CD4-positive, alpha-beta memory T cell (primary cell): ENCODE measurements around the gene CCR9. TPM values are rescaled to one million over a fixed set of nuclear protein-coding genes. Genes with fewer than 3 reads are reported as not detected.
"Not testable (repeated sequence)": the region's sequence is repeated elsewhere in the genome, so short reads cannot be mapped to it uniquely, and the experiment has no call there.

ENCODE experiments used
- CTCF ChIA-PET: fragments of 350-600 bp; sonication (Branson Sonifier 250); formaldehyde crosslinking; loops from one replicate; lab custom pipeline; 2021; ENCODE audit warnings: inconsistent platforms; ENCODE audit not compliant: partially characterized antibody; lab: Charles Lee
- POLR2A ChIA-PET: fragments of 350-600 bp; sonication (Branson Sonifier 250); formaldehyde crosslinking; loops from one replicate; lab custom pipeline; 2021; ENCODE audit not compliant: partially characterized antibody; lab: Charles Lee
- DNase-seq, 5 donors: peaks; one replicate each; pipeline versions ENCODE4 v3.0.0 to v3.0.0-alpha.2; 2020 to 2022; ENCODE audit warnings: mixed read lengths in 1 of 5
- H3K27ac ChIP-seq: one replicate; pipeline ENCODE4 v1.7.0; 2013; ENCODE audit warnings: low read depth, low read length
- H3K27me3 ChIP-seq: 2 replicates; pipeline ENCODE4 v1.7.0; 2013; ENCODE audit warnings: mild to moderate bottlenecking, low read length, moderate library complexity; ENCODE audit not compliant: insufficient read depth
- H3K36me3 ChIP-seq: 2 replicates; pipeline ENCODE4 v1.7.0; 2013; ENCODE audit warnings: mild to moderate bottlenecking, low read length, moderate library complexity; ENCODE audit not compliant: insufficient read depth
- H3K4me1 ChIP-seq: 2 replicates; pipeline ENCODE4 v1.7.0; 2013; ENCODE audit warnings: mild to moderate bottlenecking, low read length, moderate library complexity; ENCODE audit not compliant: insufficient read depth
- H3K4me3 ChIP-seq, 2 donors: one replicate each; pipeline ENCODE4 v1.7.0; 2013; ENCODE audit warnings: low read length in 2 of 2, mild to moderate bottlenecking in 1 of 2
- H3K9me3 ChIP-seq, 2 donors: one replicate each; pipeline ENCODE4 v1.7.0; 2013; ENCODE audit warnings: low read length in 2 of 2, control low read depth in 1 of 2; ENCODE audit not compliant: control insufficient read depth in 1 of 2
- H3K27ac Mint-ChIP-seq, 7 donors: one replicate each; pipeline ENCODE4 v1.8.0; 2020 to 2021; ENCODE audit warnings: mixed read lengths in 7 of 7, mild to moderate bottlenecking in 6 of 7, inconsistent platforms in 3 of 7, moderate library complexity in 3 of 7
- H3K27me3 Mint-ChIP-seq, 2 donors: one replicate each; pipeline ENCODE4 v1.8.0; 2020 to 2021; ENCODE audit warnings: mixed read lengths in 2 of 2
- H3K36me3 Mint-ChIP-seq, 2 donors: one replicate each; pipeline ENCODE4 v1.8.0; 2020 to 2021; ENCODE audit warnings: mixed read lengths in 2 of 2, inconsistent platforms in 1 of 2, mild to moderate bottlenecking in 1 of 2
- H3K4me1 Mint-ChIP-seq, 4 donors: one replicate each; pipeline ENCODE4 v1.8.0; 2020 to 2021; ENCODE audit warnings: mixed read lengths in 4 of 4, mild to moderate bottlenecking in 1 of 4
- H3K4me3 Mint-ChIP-seq, 8 donors: one replicate each; pipeline ENCODE4 v1.8.0; 2020 to 2021; ENCODE audit warnings: mixed read lengths in 8 of 8, mild to moderate bottlenecking in 7 of 8, moderate library complexity in 6 of 8, inconsistent platforms in 3 of 8
- H3K9me3 Mint-ChIP-seq, 8 donors: one replicate each; pipeline ENCODE4 v1.8.0; 2020 to 2021; ENCODE audit warnings: mixed read lengths in 8 of 8, mild to moderate bottlenecking in 5 of 8, inconsistent platforms in 3 of 8, moderate library complexity in 1 of 8
- intact Hi-C: fragments of 100-400 bp; cut with micrococcal nuclease; formaldehyde crosslinking; loops from one replicate; pipeline ENCODE4 v1.15.1; 2023
- polyA plus RNA-seq, 2 donors: library from polyadenylated mRNA; unstranded; fragments of 300-500 nt; fragmentation: Illumina TruSeq; gene quantifications; one replicate each; pipeline ENCODE4 v1.2.3, GENCODE V29; 2021
- total RNA-seq, 2 experiments: library from RNA; stranded (reverse); gene quantifications; one replicate each; pipeline ENCODE4 v1.2.3, GENCODE V29; 2021

Gene CCR9
- total and polyA plus RNA-seq, 4 experiments from 2014 or later = 3.9 to 4.5 (median 4.2) TPM

GRCh38 chr3:45848392-45848791 is 38.0 kb upstream of the CCR9 start:
- Histone ChIP-seq H3K4me3 (no peak overlapping the region), H3K27me3 (no peaks in the 10 kb centered on the region), H3K27ac (no peak overlapping the region), H3K36me3 (no peaks in the 10 kb centered on the region), H3K9me3 (no peaks in the 10 kb centered on the region), H3K4me1 (no peaks in the 10 kb centered on the region)
- Mint-ChIP-seq H3K4me1 (peaks cover 0 to 8% (median 2%) of the 10 kb centered on the region in 4 donors), H3K4me3 (no peak overlapping the region), H3K27me3 (peaks cover 12 to 13% of the 10 kb centered on the region in 2 donors), H3K36me3 (no peaks in the 10 kb centered on the region), H3K27ac (no peak overlapping the region), H3K9me3 (peaks cover 0 to 1% (median 0%) of the 10 kb centered on the region in 8 donors)
- intact Hi-C loops = no loop called here
- no peak for DNase-seq
- ChIA-PET POLR2A (interaction anchor here (0.7 kb wide), 1 partner anchor 10 kb away, joined by 3 read pairs; no protein-coding TSS in a partner anchor), CTCF (no interaction called here)

GRCh38 chr3:45852828-45853227 is 33.5 kb upstream of the CCR9 start:
- Mint-ChIP-seq H3K27ac (peak overlapping the region in 1 of 7 donors; percentile 37), H3K4me3 (no peak overlapping the region), H3K36me3 (no peaks in the 10 kb centered on the region), H3K27me3 (peaks cover 14 to 16% of the 10 kb centered on the region in 2 donors), H3K9me3 (peaks cover 0 to 5% (median 0%) of the 10 kb centered on the region in 8 donors), H3K4me1 (peaks cover 10 to 23% (median 16%) of the 10 kb centered on the region in 4 donors)
- no peak for DNase-seq
- Histone ChIP-seq H3K4me3 (no peak overlapping the region), H3K36me3 (no peaks in the 10 kb centered on the region), H3K9me3 (no peaks in the 10 kb centered on the region), H3K27me3 (no peaks in the 10 kb centered on the region), H3K27ac (no peak overlapping the region), H3K4me1 (no peaks in the 10 kb centered on the region)
- CTCF ChIA-PET = no interaction called here
- intact Hi-C loops = no loop called here
- POLR2A ChIA-PET = interaction anchor here (1.8 to 3.2 kb wide), 3 partner anchors 10 to 34 kb away, joined by 5 to 14 read pairs (median 6); partner anchors contain the start of genes CCR9 and LZTFL1

- H3K36me3 Mint-ChIP-seq, CTCF ChIA-PET, intact Hi-C loops, H3K27me3 ChIP-seq, H3K27ac ChIP-seq, H3K9me3 Mint-ChIP-seq, H3K36me3 ChIP-seq, H3K4me1 ChIP-seq, H3K9me3 ChIP-seq, H3K4me3 ChIP-seq: not testable (repeated sequence)
- peaks cover 10 to 27% (median 21%) of the 10 kb centered on the region in 4 donors for H3K4me1 Mint-ChIP-seq
- H3K27ac Mint-ChIP-seq = peak overlapping the region in 1 of 7 donors; percentile 59
- DNase-seq = peak in 4 of 5 donors; percentile 21 to 41 (median 27)
- peak overlapping the region in 6 of 8 donors; percentile 2 to 62 (median 41) for H3K4me3 Mint-ChIP-seq
- POLR2A ChIA-PET = interaction anchor here (1.3 to 1.6 kb wide), 2 partner anchors 11 to 13 kb away, joined by 3 to 4 read pairs; no protein-coding TSS in a partner anchor
- peaks cover 5 to 11% of the 10 kb centered on the region in 2 donors for H3K27me3 Mint-ChIP-seq
Observed at GRCh38 chr3:45856323-45856722, 30.0 kb upstream of the CCR9 start.

GRCh38 chr3:45857024-45857423 is 29.3 kb upstream of the CCR9 start:
- H3K9me3 ChIP-seq, H3K9me3 Mint-ChIP-seq, H3K36me3 Mint-ChIP-seq, H3K27ac Mint-ChIP-seq, CTCF ChIA-PET, H3K27me3 ChIP-seq, H3K27ac ChIP-seq, DNase-seq, H3K4me1 ChIP-seq, H3K36me3 ChIP-seq, intact Hi-C loops, H3K4me3 ChIP-seq: not testable (repeated sequence)
- H3K27me3 Mint-ChIP-seq = peaks cover 6 to 12% of the 10 kb centered on the region in 2 donors
- peaks cover 10 to 29% (median 22%) of the 10 kb centered on the region in 4 donors for H3K4me1 Mint-ChIP-seq
- peak overlapping the region in 1 of 8 donors; percentile 62 for H3K4me3 Mint-ChIP-seq
- POLR2A ChIA-PET = interaction anchor here (1.3 kb wide), 1 partner anchor 13 kb away, joined by 3 read pairs; no protein-coding TSS in a partner anchor

- ChIA-PET POLR2A (interaction anchor here (0.8 to 1.3 kb wide), 3 partner anchors 10 to 31 kb away, joined by 3 to 5 read pairs (median 3); partner anchors contain the start of gene CCR9), CTCF (no interaction called here)
- intact Hi-C loops = no loop called here
- Mint-ChIP-seq H3K9me3 (peaks cover 2 to 11% (median 4%) of the 10 kb centered on the region in 8 donors), H3K27me3 (peaks cover 11 to 21% of the 10 kb centered on the region in 2 donors), H3K27ac (peak overlapping the region in 1 of 7 donors; percentile 18), H3K4me3 (no peak overlapping the region), H3K4me1 (peaks cover 10 to 27% (median 19%) of the 10 kb centered on the region in 4 donors), H3K36me3 (peaks cover 0 to 5% of the 10 kb centered on the region in 2 donors)
- H3K4me3 ChIP-seq = no peak overlapping the region
- DNase-seq = no peak
- H3K27ac ChIP-seq = no peak overlapping the region
- no peaks in the 10 kb centered on the region for H3K4me1 ChIP-seq
- H3K9me3 ChIP-seq = no peaks in the 10 kb centered on the region
- H3K27me3 ChIP-seq = no peaks in the 10 kb centered on the region
- H3K36me3 ChIP-seq = no peaks in the 10 kb centered on the region
Observed at GRCh38 chr3:45858809-45859543, 27.4 kb upstream of the CCR9 start.

- ChIA-PET CTCF (no interaction called here), POLR2A (no interaction called here)
- Mint-ChIP-seq H3K27me3 (peaks cover 10 to 25% of the 10 kb centered on the region in 2 donors), H3K9me3 (peaks cover 2 to 11% (median 4%) of the 10 kb centered on the region in 8 donors), H3K27ac (no peak overlapping the region), H3K4me1 (peaks cover 20 to 32% (median 27%) of the 10 kb centered on the region in 4 donors), H3K36me3 (peaks cover 0 to 5% of the 10 kb centered on the region in 2 donors), H3K4me3 (no peak overlapping the region)
- H3K27ac ChIP-seq = no peak overlapping the region
- intact Hi-C loops = no loop called here
- H3K27me3 ChIP-seq = no peaks in the 10 kb centered on the region
- H3K4me1 ChIP-seq = peaks cover 11% of the 10 kb centered on the region
- DNase-seq = no peak
- no peak overlapping the region for H3K4me3 ChIP-seq
- no peaks in the 10 kb centered on the region for H3K9me3 ChIP-seq
- no peaks in the 10 kb centered on the region for H3K36me3 ChIP-seq
Observed at GRCh38 chr3:45860481-45860880, 25.9 kb upstream of the CCR9 start.
